ENCODE data around the gene GSK3B.

DNA sequence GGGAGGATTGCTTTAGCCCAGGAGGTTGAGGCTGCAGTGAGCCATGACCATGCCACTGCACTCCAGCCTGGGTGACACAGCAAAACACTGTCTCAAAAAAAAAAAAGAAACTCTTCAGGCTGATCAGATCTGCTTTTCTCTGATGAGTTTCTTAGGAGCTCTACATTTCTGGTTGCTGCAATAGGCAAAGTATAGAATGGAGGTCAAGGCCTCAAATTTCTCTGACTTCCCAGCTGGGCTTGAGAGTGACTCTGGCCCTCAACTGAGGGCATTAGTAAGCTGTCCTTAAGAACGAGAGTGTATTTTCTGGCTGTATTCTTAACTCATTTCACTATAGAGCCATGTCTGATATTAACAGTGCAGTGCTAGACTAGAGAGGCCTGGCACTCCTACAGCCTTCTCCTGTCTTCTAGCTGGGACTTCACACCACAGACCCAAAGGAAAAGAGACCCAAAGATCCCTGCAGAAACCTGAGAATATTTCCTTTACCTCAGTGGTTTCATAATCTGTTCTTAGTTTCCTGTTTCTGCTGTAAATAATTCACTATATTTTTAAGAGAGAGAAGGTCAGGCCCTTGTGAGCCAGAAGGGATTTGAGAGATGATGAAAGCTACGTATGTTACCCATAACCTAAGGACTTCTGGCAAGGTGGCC, 314.4 kb downstream of the GSK3B start:
- TF ChIP-seq, protein P1, sequence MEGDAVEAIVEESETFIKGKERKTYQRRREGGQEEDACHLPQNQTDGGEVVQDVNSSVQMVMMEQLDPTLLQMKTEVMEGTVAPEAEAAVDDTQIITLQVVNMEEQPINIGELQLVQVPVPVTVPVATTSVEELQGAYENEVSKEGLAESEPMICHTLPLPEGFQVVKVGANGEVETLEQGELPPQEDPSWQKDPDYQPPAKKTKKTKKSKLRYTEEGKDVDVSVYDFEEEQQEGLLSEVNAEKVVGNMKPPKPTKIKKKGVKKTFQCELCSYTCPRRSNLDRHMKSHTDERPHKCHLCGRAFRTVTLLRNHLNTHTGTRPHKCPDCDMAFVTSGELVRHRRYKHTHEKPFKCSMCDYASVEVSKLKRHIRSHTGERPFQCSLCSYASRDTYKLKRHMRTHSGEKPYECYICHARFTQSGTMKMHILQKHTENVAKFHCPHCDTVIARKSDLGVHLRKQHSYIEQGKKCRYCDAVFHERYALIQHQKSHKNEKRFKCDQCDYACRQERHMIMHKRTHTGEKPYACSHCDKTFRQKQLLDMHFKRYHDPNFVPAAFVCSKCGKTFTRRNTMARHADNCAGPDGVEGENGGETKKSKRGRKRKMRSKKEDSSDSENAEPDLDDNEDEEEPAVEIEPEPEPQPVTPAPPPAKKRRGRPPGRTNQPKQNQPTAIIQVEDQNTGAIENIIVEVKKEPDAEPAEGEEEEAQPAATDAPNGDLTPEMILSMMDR (IDR thresholded peaks at IDR 0.05): no peak
- no peak for TF ChIP-seq EP300 (IDR thresholded peaks at IDR 0.05)

All from upper lobe of left lung (tissue), 4 donors.